CD4-positive, alpha-beta T cell treated with Interleukin-15 for 1 hour (primary cell): ENCODE measurements around the gene VSIG4.
"Not testable (repeated sequence)": the region's sequence is repeated elsewhere in the genome, so short reads cannot be mapped to it uniquely, and the experiment has no call there.

Source experiments
- DNase-seq: peaks from one replicate; pipeline ENCODE4 v3.0.0-alpha.2; 2020

The VSIG4 gene

DNA sequence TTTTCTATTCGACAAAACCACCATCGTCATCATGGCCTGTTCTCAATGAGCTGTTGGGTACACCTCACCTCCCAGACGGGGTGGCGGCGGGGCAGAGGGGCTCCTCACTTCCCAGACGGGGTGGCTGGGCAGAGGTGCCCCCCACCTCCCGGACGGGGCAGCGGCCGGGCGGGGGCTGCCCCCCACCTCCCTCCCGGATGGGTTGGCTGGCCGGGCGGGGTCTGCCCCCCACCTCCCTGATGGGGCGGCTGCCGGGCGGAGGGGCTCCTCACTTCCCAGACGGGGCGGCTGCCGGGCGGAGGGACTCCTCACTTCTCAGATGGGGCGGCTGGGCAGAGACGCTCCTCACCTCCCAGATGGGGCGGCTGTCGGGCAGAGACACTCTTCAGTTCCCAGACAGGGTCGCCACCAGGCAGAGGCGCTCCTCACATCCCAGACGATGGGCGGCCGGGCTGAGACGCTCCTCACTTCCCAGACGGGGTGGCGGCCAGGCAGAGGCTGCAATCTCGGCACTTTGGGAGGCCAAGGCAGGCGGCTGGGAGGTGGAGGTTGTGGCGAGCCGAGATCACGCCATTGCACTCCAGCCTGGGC is 64.6 kb downstream of the VSIG4 start:
- not testable (repeated sequence) for DNase-seq
